K562 (cell line): ENCODE measurements around the gene NXF1. TPM values are rescaled to one million over a fixed set of nuclear protein-coding genes. Genes with fewer than 3 reads are reported as not detected.

Experiments
- BRCA1 ChIP-seq, 2 experiments: fragments of 450-650 bp in 1 of 2; sonication (generic) in 1 of 2; formaldehyde crosslinking in 1 of 2; IDR thresholded peaks; 2 replicates each; pipeline versions ENCODE4 v1.5.0 to v1.6.1; 2017 to 2020; ENCODE audit warnings: mild to moderate bottlenecking in 1 of 2, missing genetic modification reagents in 1 of 2
- CBX8 ChIP-seq: fragments of 200-600 bp; sonication (generic); IDR thresholded peaks from 2 replicates; pipeline ENCODE4 v1.6.1; 2012; ENCODE audit warnings: borderline replicate concordance, mixed run types, low read depth, mild to moderate bottlenecking, moderate library complexity, mixed read lengths, low read length, control low read depth, inconsistent platforms; ENCODE audit not compliant: poor library complexity, severe bottlenecking; ENCODE audit errors: extremely low read depth
- CCAR2 ChIP-seq: fragments of 200-400 bp; formaldehyde crosslinking; IDR thresholded peaks from 2 replicates; pipeline ENCODE4 v1.6.1; 2017; ENCODE audit warnings: mild to moderate bottlenecking, low read depth, low read length
- CEBPB ChIP-seq: fragments of 450-650 bp; IDR thresholded peaks from 2 replicates; pipeline ENCODE4 v1.6.1; 2016; ENCODE audit warnings: missing genetic modification characterization, missing compliant biosample characterization
- FOXM1 ChIP-seq, 2 experiments: fragments of 450-650 bp in 1 of 2; sonication (generic) in 1 of 2; formaldehyde crosslinking in 1 of 2; IDR thresholded peaks; 2 replicates each; pipeline versions ENCODE4 v1.6.1 to v1.9.0; 2017 to 2022; ENCODE audit warnings: low read depth in 2 of 2, mild to moderate bottlenecking in 2 of 2, missing genetic modification reagents in 1 of 2, moderate library complexity in 1 of 2
- GTF2E2 ChIP-seq: fragments of 200-800 bp; sonication (Bioruptor generic); IDR thresholded peaks from 2 replicates; pipeline ENCODE4 v1.6.1; 2016; ENCODE audit warnings: missing genetic modification characterization, missing compliant biosample characterization
- HEY1 ChIP-seq: fragments of 250-450 bp; sonication (Bioruptor Pico); IDR thresholded peaks from 2 replicates; pipeline ENCODE4 v1.5.0; 2020; ENCODE audit warnings: mild to moderate bottlenecking, moderate library complexity, borderline replicate concordance
- HLTF ChIP-seq: fragments of 450-650 bp; IDR thresholded peaks from 2 replicates; pipeline ENCODE4 v1.6.1; 2016
- KLF6 ChIP-seq: fragments of 250-450 bp; sonication (Bioruptor Pico); IDR thresholded peaks from 2 replicates; pipeline ENCODE4 v1.4.0; 2020; ENCODE audit warnings: mild to moderate bottlenecking, moderate library complexity, borderline replicate concordance
- MXI1 ChIP-seq: IDR thresholded peaks from 2 replicates; pipeline ENCODE4 v1.6.1; 2011; ENCODE audit warnings: low read depth, mild to moderate bottlenecking, improper control_type of control experiment, low read length
- PHF8 ChIP-seq: fragments of 200-600 bp; sonication (generic); IDR thresholded peaks from 2 replicates; pipeline ENCODE4 v1.6.1; 2012; ENCODE audit warnings: mixed run types, mild to moderate bottlenecking, inconsistent platforms, low read length, moderate library complexity, borderline replicate concordance
- RNF219 ChIP-seq: fragments of 250-450 bp; sonication (Bioruptor Pico); IDR thresholded peaks from 2 replicates; pipeline ENCODE4 v1.5.0; 2022; ENCODE audit warnings: mild to moderate bottlenecking
- SMAD2 ChIP-seq: fragments of 150-350 bp; IDR thresholded peaks from 2 replicates; pipeline ENCODE4 v1.6.1; 2014; ENCODE audit warnings: low read depth, mild to moderate bottlenecking, low read length
- SRSF3 ChIP-seq: fragments of 200-400 bp; formaldehyde crosslinking; IDR thresholded peaks from 2 replicates; pipeline ENCODE4 v1.6.1; 2016; ENCODE audit warnings: mild to moderate bottlenecking, low read length, moderate library complexity; ENCODE audit not compliant: insufficient read depth
- ZFP36 ChIP-seq: fragments of 150-350 bp; IDR thresholded peaks from 2 replicates; pipeline ENCODE4 v1.6.1; 2018; ENCODE audit warnings: low read length, low read depth; ENCODE audit not compliant: partially characterized antibody
- ZNF217 ChIP-seq: sonication (generic); formaldehyde crosslinking; IDR thresholded peaks from 2 replicates; pipeline ENCODE4 v1.8.0; 2022; ENCODE audit warnings: mild to moderate bottlenecking, missing genetic modification reagents
- ZNF316 ChIP-seq: fragments of 450-650 bp; IDR thresholded peaks from 2 replicates; pipeline ENCODE4 v1.6.1; 2016
- ZNF668 ChIP-seq: fragments of 250-450 bp; sonication (Bioruptor Pico); IDR thresholded peaks from 2 replicates; pipeline ENCODE4 v1.8.0; 2022; ENCODE audit warnings: mild to moderate bottlenecking, inconsistent platforms
- ZNF785 ChIP-seq: fragments of 250-450 bp; sonication (Bioruptor Pico); IDR thresholded peaks from 2 replicates; pipeline ENCODE4 v1.4.0; 2020; ENCODE audit warnings: mild to moderate bottlenecking
- ZNF79 ChIP-seq: fragments of 250-450 bp; sonication (Bioruptor Pico); IDR thresholded peaks from 2 replicates; pipeline ENCODE4 v1.4.0; 2020; ENCODE audit warnings: low read depth, mild to moderate bottlenecking, moderate library complexity
- polyA plus RNA-seq, 8 experiments: library from polyadenylated mRNA; depleted of rRNA in 4 of 8; stranded (reverse) in 5 of 8; unstranded in 3 of 8; fragments of >200 nt; fragmentation: Nextera tagmentation in 2 of 8; fragmentation: Illumina TruSeq in 1 of 8; extraction: Ambion mirVana in 2 of 8; extraction: Trizol in 1 of 8; gene quantifications; 2 replicates each; pipeline versions ENCODE4 v1.2.1 to v1.2.3, GENCODE V29; 2011 to 2014; ENCODE audit warnings: inconsistent platforms in 1 of 8, missing spikeins in 1 of 8
- total RNA-seq, 7 experiments: library from RNA; depleted of rRNA in 6 of 7; stranded (reverse); fragments of >200 nt in 6 of 7; fragmentation: Illumina TruSeq in 2 of 7; extraction: Trizol in 2 of 7; gene quantifications; 2 replicates each; pipeline versions ENCODE4 v1.2.1 to v1.2.3, GENCODE V29; 2011 to 2021; ENCODE audit warnings: low replicate concordance in 1 of 7
- TF ChIP-seq, protein P1 (sequence below): sonication (generic); formaldehyde crosslinking; IDR thresholded peaks from 2 replicates; pipeline ENCODE4 v1.8.0; 2022; ENCODE audit warnings: mild to moderate bottlenecking, missing genetic modification reagents

Gene NXF1
- total and polyA plus RNA-seq, 9 of the 15 experiments (the other 6 are each of a cell fraction or from before 2014, with no cell fraction given): 18.1 to 98.3 (median 35.8) TPM

GRCh38 chr11:62805076-62805892, at the start of gene NXF1 (continued):
- TF ChIP-seq GTF2E2 (tag): peak; percentile 97; the same call in 1 of the 2 replicates
- no peak for TF ChIP-seq ZNF217 (CRISPR knock-in tag)
- TF ChIP-seq ZNF316: no peak
- no peak for TF ChIP-seq ZNF79 (CRISPR knock-in tag)
- TF ChIP-seq MXI1: peak; percentile 48
- no peak for TF ChIP-seq SRSF3
- no peak for TF ChIP-seq BRCA1 (IDR thresholded peaks at IDR 0.05)
- peak; percentile 30; the same call in 1 of the 2 replicates for TF ChIP-seq BRCA1 (CRISPR knock-in tag; IDR thresholded peaks at IDR 0.05)
- TF ChIP-seq ZFP36: no peak
- TF ChIP-seq RNF219 (CRISPR knock-in tag): no peak
- 0 out of 2 replicates have a peak, but pooled peaks have one; percentile 20 for TF ChIP-seq HEY1
- TF ChIP-seq, protein P1, sequence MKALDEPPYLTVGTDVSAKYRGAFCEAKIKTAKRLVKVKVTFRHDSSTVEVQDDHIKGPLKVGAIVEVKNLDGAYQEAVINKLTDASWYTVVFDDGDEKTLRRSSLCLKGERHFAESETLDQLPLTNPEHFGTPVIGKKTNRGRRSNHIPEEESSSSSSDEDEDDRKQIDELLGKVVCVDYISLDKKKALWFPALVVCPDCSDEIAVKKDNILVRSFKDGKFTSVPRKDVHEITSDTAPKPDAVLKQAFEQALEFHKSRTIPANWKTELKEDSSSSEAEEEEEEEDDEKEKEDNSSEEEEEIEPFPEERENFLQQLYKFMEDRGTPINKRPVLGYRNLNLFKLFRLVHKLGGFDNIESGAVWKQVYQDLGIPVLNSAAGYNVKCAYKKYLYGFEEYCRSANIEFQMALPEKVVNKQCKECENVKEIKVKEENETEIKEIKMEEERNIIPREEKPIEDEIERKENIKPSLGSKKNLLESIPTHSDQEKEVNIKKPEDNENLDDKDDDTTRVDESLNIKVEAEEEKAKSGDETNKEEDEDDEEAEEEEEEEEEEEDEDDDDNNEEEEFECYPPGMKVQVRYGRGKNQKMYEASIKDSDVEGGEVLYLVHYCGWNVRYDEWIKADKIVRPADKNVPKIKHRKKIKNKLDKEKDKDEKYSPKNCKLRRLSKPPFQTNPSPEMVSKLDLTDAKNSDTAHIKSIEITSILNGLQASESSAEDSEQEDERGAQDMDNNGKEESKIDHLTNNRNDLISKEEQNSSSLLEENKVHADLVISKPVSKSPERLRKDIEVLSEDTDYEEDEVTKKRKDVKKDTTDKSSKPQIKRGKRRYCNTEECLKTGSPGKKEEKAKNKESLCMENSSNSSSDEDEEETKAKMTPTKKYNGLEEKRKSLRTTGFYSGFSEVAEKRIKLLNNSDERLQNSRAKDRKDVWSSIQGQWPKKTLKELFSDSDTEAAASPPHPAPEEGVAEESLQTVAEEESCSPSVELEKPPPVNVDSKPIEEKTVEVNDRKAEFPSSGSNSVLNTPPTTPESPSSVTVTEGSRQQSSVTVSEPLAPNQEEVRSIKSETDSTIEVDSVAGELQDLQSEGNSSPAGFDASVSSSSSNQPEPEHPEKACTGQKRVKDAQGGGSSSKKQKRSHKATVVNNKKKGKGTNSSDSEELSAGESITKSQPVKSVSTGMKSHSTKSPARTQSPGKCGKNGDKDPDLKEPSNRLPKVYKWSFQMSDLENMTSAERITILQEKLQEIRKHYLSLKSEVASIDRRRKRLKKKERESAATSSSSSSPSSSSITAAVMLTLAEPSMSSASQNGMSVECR: peak; percentile 94; the same call in 1 of the 2 replicates
- no peak for TF ChIP-seq FOXM1 (IDR thresholded peaks at IDR 0.05; ENCODE audit: low read depth)
- TF ChIP-seq FOXM1 (CRISPR knock-in tag; IDR thresholded peaks at IDR 0.05; ENCODE audit: low read depth): peak; percentile 87; the same call in 1 of the 2 replicates
- TF ChIP-seq CEBPB (tag): 0 out of 2 replicates have a peak, but pooled peaks have one; percentile 16
- TF ChIP-seq SMAD2: no peak
- TF ChIP-seq ZNF785 (CRISPR knock-in tag): no peak
- no peak for TF ChIP-seq CCAR2
- no peak for TF ChIP-seq KLF6 (CRISPR knock-in tag)
- peak; percentile 100 for TF ChIP-seq PHF8
- TF ChIP-seq HLTF: no peak
- TF ChIP-seq ZNF668 (CRISPR knock-in tag): no peak
- no peak for TF ChIP-seq CBX8
